Occipital lobe (tissue), 2 donors: Measurements from ENCODE around the gene VWA1. TPM values are rescaled to one million over a fixed set of nuclear protein-coding genes. Genes with fewer than 3 reads are reported as not detected.
A peak's percentile ranks its signal among the peaks of the same experiment; 100 is the strongest.
"Not testable (repeated sequence)": the region's sequence is repeated elsewhere in the genome, so short reads cannot be mapped to it uniquely, and the experiment has no call there.

Experiments used
- DNase-seq: peaks from one replicate; lab custom pipeline; 2025; lab: John Stamatoyannopoulos, UW
- total RNA-seq: library from RNA; depleted of rRNA; stranded (reverse); fragments of >200 nt; gene quantifications from one replicate; pipeline ENCODE4 v1.2.3, GENCODE V29; 2014

The VWA1 gene
- total RNA-seq, 1 donor from 2014 or later = 4.1 TPM

DNA sequence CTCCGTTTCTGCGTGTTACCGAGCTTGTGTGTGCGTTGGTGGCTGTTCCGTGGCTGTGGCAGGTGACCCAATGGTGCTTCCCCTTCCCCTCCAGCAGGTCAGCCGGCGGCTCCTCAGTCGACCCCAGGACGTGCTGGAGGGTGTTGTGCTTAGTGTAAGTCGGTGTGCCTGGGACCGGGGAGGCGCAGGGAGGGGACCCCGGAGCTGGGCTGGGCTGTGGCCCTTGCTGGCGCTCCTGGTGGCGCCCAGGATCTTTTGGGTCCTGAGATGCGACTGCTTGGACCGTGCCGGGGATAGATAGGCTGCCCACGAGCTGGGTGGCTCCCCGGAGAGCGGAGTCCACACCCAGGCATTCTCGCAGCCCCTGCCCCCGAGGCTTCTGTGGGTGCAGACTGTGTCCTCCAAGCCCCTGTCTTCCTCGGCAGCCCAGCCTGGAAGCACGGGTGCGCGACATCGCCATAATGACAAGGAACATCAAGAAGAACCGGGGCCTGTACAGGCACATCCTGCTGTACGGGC, 19.9 kb downstream of the VWA1 start:
- no peak for DNase-seq

DNA sequence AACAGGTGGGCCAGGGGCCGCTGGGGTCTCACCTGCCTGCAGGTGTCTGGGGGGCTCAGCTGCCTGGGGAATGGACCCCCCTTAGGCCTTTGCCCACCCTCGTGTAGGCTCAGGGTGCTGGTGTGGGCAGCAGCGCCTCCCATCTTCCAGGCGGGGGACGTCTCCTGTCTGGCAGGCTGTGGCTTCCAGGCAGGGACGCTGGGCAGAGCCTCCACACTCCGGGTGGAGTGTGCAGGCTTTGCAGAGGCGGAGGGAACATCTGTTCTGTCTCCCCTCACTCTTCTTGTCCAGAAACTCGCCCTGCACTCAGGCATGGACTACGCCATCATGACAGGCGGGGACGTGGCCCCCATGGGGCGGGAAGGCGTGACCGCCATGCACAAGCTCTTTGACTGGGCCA, 20.4 kb downstream of the VWA1 start:
- not testable (repeated sequence) for DNase-seq

DNA sequence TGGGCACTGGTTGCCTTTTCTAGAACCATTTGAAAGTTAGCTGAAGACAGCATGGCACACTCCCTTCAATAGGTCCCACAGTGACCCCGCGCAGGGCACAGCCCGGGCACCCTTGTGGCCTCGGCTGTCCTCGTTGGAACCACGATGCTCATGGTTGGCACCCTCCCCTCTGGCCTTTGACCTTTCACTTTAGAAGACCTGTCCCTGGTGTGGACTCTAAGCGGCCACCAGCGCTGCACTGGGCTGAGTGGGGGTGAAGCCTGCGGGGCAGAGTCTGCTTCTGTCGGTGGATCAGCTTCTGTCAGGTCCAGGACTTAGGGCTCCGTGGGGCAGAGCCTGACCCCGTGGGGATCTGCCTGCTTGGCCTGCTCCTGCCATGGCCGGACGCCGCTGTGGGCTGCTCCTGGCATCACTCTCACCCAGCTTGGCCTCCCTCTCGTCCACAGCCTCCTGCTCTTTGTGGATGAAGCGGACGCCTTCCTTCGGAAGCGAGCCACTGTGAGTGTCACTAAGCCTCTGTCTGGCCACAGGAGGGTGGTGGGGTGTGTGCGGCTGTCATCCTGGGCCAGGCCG, 21.3 kb downstream of the VWA1 start:
- DNase-seq = not testable (repeated sequence)

DNA sequence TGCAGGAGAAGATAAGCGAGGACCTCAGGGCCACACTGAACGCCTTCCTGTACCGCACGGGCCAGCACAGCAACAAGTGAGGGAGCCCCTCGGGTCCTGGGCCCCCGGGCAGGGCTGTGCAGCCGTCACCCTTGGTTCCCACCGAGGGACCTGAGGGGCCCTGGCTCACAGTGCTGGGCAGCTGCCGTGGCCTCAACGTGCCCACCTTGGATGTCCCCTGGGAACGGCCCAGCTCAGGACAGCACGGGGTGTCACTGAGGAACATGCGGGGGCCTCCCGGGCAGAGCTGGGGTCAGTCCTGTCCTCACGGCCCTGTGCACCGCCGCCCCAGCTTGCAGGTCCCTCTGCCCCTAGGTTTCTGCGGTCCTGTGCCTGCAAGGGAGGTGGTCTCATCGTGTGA, 23.7 kb downstream of the VWA1 start:
- not testable (repeated sequence) for DNase-seq

DNA sequence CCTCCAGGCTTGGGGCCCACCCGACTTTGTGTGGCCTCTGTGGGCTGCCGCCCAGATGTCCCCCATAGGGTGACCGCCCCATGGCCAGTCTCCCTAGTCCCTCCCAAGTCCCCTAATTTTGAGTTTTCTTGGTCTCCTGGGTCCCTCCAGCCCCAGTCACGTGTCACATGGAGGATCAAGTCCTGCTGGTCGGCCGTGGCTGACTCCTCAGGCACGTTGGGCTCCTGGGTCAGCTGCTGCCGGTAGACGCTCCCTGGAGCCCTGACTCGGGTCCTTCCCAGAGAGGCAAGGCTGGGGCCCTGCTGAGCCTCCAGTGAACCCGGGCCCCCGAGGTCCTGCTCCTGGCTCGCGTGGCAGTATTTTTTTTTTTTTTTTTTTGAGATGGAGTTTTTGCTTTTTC, 24.2 kb downstream of the VWA1 start:
- DNase-seq = not testable (repeated sequence)

DNA sequence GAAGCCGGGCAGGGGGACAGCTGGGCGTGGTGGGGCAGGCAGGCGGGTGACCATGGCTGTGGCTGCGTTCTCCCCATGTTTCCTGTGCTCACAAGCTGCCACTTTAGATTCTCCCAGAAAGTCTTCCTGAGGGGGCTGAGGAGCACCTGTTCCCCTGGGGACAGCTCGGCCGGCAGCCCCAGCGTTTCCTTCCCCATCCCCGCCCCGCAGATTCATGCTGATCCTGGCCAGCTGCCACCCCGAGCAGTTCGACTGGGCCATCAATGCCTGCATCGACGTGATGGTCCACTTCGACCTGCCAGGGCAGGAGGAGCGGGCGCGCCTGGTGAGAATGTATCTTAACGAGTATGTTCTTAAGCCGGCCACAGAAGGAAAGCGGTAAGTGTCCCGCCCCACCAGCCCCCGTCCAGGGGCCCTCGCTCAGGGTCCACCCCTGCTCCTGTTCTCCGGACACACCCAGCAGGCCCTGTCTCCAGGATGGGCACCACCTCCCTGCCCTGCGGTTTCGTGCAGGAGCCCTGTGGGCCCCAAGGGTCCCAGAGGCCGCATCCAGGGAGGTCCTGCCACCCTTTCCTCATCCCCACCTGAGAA, 25.1 kb downstream of the VWA1 start:
- DNase-seq = no peak

DNA sequence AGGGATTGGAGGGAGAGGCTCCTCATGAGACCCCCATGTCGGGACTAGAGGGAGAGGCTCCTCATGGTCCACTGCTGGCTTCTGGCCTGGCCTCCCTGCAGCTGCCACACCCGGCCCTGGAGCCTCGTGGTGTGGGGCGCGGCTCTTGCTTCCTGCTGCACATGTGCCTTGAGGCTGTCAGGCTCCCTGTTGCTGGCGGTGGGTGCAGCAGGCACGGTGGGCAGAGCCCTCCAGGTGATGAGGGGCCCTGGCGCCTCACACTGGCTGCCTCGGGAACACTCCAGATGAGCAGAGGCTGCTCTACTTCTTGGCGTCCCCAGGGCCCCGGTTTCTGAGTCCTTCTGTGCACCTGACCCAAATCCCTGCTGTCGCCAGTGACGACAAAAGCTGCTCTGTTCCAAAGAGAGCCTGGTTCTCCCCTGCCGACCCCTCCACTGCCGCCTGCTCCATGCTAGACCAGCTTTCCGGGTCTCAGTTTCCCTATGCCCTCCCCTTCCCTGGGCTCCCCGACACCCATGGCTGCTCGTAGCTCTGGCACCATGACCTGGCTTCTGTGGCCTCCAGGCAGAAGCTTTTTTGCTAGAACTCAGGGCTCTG, 26.3 kb downstream of the VWA1 start:
- no peak for DNase-seq

DNA sequence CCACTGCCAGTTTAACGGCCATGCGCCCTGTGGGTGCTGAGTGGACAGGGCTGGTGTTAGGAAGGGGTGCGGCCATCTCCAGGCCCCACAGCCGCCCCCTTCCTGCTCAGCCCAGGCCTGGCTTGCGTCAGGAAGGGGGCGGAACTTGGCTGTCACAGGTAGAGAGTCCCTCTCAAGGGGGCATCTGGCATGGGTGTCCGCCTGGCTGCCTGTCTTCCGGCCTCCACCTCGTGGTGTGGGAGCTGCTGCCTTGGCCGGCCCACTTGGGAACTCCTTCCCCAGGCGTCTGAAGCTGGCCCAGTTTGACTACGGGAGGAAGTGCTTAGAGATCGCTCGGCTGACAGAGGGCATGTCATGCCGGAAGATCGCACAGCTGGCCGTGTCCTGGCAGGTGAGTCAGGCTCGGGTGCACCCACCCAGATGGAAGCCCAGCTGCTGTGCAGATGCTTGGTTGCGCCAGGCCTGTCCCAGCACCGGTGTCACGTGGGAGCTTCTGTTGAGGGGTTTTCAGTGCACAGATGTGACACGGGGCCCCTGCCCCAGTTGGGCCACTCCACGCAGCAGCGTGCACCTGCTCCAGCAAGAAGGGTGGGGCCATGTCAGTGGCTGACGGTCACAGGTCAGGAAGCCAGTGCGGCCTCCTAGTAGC, 27.0 kb downstream of the VWA1 start:
- no peak for DNase-seq

DNA sequence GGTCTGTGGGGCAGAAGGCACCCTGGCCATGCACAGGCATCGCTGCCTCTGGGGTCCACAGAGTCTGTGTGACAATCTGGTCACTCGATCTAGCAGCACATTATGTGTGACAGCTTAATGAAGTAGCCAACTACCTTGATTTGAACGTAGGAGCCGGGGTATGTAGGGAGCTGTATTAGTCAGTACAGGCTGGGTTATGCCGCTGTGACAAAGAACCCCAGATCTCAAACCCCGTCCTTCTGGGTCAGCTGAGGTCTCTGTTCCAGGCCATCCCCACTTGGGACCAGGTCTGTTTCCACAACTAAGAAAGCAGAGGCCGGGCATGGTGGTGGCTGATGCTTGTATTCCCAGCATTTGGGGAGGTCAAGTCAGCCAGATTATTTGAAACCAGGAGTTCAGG, 27.8 kb downstream of the VWA1 start:
- DNase-seq = no peak

DNA sequence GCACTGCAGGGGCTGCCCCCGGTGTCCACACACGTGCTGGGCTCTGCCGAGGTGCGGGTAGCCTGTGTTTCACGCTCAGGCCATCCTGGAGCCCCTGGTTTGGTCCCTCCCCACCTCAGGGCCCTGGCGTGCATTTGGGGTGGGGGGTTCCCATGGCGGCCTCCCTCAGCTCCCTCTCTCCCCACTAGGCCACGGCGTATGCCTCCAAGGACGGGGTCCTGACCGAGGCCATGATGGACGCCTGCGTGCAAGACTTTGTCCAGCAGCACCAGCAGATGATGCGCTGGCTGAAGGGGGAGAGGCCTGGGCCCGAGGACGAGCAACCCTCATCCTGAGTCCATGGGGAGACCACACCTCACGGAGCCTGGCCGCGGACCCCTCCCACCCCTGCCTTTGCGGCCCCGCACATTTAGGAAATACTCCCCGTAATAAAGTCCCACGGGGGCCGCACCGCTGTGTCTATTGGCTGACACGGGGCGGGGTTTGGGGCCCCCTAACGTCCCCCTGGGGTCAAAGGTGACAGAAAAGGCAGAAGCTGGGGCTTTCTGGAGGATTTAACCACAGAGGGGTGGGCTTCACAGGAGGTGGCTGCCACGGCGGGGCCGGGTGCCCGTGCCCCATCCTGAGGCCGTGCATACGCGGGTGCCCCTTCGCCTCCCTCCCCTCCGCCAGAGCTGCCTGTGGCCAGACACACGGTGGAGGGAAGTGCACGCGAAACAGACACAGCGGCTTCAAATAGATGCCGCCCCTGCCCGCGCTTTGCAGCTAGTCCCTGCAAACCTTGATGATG, 32.9 kb downstream of the VWA1 start:
- DNase-seq = not testable (repeated sequence)

DNA sequence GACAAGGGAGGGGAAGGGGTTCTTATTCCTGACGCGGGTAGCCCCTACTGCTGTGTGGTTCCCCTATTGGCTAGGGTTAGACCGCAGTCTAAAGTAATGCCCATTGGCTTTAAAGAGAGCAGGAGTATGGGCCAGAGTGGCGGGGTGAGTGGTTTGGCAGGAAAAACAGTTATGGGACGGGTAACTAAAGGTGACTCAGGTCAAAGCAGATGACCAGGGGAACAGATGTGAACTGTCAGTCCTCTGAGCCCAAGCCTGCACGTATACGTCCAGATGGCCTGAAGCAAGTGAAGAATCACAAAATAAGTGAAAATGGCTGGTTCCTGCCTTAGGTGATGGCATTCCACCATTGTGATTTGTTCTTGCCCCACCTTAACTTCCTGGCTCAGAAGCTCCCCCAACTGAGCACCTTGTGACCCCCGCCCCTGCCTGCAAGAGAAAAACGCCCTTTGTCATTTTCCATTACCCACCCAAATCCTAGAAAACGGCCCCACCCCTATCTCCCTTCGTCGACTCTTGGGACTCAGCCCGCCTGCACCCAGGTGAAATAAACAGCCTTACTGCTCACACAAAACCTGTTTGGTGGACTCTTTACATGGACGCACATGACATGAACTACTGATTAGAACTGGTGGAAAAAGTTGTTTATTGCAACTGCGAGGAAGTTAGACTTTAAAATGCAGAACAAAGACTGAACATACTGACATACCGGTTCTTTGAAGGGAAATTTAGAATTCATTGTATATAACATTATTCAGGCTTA, 35.3 kb downstream of the VWA1 start:
- no peak for DNase-seq

DNA sequence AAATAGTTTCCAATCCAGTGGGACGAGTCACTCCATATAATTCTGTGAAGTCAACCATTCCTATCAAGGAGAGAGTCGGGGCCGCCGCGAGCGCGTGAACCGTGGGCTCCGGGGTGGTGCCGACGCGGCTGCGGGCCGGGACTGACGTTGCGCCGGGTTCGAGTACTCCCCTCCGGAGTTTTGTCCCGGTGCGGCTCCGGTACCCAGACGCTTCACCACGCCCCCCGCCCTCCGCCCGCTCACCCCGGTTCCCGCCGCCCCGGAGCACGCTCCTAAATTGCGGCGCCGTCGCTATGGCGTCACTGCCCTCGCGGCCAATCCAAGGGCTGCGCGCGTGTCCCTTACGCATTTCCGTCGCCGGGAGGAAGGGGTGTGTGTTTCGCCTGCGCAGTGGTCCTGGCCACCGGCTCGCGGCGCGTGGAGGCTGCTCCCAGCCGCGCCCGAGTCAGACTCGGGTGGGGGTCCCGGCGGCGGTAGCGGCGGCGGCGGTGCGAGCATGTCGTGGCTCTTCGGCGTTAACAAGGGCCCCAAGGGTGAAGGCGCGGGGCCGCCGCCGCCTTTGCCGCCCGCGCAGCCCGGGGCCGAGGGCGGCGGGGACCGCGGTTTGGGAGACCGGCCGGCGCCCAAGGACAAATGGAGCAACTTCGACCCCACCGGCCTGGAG, 36.0 kb downstream of the VWA1 start, which contains the start of gene ATAD3B:
ATAD3B (plus strand) TSS at position 377 of the 664 bp plus-strand sequence; CDS start at position 497, 120 bp downstream.
- DNase-seq = peak; percentile 92

DNA sequence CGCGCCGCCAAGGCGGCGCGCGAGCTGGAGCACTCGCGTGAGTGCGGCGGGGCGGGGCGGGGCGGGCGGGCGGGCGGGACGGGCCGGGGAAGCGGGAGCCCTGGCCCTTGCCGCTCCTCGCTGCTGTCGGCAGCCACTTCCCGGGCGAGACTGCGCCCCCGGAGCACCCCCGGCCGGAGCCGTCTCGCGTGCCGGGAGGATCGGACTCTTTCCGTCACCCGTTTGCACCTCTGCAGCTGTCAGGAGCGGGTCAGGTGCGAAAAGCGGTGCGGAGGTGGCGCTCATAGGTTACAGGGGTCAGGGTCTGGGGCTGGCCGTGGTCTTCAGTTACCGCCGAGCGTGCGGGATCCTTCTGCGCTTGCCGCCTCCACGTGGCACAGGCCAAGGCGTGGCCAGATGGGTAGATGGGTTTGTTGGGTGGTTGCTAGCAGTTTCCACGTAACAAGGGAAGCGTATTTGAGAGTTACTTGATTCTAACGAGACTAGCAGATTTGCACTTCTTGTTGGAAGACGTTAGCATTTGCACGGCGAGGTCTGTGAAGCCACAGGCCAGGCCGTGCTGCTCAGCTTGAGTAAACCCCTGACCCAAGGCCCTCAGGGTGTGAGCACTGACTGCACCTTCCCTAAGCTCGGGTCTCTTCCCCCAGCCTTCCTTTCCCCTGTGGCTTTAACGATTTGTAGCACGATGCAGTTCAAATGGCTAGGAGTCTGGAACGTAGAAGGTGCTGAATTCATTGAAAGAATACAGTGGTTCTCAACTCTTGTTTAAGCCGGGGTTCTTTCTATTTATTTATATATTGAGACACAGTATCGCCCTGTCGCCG, 36.8 kb downstream of the VWA1 start:
- not testable (repeated sequence) for DNase-seq

DNA sequence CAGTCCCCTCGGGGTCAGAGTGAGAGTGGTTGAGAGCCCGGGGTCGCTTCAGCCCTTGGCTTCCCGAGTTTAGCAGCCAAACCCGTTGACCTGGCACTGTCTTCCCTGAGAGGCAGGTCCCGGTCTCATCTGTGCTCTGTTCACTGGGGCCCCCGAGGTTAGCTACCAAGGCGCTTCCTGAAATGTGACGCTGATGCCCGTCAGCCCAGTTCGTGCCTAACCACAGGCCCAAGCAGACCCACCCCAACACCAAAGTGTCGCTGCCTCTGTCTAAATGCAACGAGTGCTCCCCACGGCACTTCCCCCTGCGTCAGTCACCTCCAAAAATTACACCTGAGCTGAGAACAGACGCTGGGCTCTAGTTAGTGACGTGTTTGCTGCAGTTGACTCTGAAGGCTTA, 40.5 kb downstream of the VWA1 start:
- DNase-seq = not testable (repeated sequence)

DNA sequence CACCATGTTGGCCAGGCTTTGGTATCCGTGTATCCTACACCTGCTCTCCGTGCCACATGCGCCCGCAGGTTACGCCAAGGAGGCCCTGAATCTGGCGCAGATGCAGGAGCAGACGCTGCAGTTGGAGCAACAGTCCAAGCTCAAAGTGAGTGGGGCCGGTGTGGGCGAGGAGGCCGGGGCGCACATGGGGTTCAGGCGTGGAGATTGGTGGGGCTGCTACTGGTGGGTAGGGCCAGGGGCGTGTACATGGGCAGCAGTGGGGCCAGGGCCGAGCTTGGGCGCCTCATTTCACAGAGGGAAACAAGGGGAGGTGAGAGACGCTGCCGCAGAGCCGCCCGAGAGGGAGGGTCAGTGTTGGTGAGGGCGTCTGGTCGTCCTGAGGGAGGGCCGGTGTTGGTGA, 41.7 kb downstream of the VWA1 start:
- no peak for DNase-seq

DNA sequence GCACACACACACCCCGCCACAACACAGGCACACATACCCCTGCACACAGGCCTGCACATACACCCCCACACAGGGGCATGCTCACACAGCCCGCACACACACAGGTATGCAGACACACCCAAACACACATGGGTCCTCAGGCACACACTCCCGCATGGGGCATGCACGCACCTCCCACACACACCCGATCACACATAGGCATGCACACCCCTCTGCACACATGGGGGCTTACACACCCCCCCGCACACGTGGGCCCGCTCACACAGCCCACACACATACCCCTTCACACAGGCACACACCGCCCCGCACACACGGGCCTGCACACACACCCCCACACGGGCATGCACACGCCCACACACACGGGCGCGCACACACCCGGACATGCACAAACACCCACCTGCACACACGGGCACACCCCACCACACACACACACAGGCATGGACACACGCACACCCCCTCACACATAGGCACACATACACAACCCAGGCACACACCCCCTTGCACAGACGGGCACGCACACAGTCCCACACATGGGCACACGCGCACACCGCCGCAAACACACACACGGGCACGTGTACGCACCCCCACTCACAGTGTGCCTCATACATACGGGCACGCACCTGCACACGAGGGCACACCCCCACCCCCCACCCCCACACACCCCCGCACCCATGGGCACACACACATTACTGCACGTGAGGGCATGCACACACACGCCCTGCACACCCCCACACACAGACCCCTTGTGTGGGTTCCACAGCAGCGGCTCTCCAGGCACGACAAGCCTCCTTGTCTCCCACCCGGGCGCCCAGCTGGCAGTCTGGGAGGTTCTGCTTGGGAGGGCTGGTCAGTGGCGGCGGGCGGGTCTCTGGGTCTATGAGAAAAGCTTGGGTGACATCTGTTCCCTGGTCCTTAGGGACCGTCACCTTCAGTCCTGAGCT, 44.3 kb downstream of the VWA1 start:
- no peak for DNase-seq

DNA sequence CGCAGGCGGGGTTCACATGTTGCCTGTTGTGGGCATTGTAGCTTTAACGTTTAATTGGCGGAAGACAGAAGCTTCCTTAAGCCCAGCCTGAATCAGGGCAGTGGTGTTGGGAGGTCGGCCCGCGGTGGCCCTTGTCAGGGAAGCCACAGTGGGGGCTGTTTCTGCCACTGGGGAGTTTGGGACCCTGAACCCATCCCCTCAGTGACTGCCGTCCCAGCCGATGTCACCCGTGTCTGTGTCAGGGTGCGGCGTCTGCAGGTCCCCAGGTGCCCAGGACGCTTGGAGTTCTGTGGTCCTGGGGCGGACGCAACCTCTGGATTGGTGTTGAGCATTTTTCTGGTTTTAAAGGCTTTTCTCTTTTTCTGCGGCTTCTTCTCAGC, 45.0 kb downstream of the VWA1 start:
- DNase-seq = not testable (repeated sequence)

DNA sequence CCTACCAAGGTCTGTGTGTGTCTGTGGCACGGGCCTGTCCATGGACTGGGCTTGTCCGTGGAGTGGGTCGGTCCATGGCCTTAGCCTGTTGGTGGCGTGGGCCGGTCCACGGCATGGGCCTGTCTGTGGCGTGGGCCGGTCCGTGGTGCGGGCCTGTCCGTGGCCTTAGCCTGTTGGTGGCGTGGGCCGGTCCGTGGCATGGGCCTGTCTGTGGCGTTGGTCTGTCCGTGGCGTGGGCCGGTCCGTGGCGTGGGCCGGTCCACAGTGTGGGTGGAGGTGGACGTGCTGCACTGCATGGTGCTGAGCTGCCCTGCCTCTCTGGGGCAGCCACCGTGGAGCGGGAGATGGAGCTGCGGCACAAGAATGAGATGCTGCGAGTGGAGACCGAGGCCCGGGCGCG, 46.3 kb downstream of the VWA1 start:
- not testable (repeated sequence) for DNase-seq
